Measurements from ENCODE around the gene COL7A1.

COL7A1 gene

DNA sequence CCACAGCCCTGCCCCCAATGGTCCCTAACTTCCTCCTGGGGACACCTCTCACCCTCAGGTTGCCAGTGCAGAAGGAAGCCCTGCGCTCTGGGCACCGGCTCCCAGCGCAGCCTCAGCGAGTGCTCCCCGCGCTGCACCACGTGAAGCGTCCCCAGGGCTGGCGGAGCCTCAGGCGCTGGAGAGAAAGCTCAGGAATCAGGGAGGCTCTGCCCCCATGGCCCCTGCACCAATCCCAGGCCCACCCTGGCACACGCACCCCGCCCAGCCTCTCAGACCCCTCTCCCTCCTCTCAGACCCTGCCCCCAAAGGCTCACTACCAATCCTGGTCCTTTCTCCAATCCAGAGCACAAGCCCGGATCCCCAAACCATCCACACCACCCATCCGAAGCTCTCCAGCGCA lies 6.9 kb downstream of the COL7A1 start:
- TF ChIP-seq CREB1 (IDR thresholded peaks at IDR 0.05; ENCODE audit: low read depth) (no peak), USF1 (IDR thresholded peaks at IDR 0.05) (no peak), EP300 (IDR thresholded peaks at IDR 0.05; ENCODE audit: borderline replicate concordance) (no peak), TAF1 (IDR thresholded peaks at IDR 0.05; ENCODE audit: low read depth) (no peak), MAX (IDR thresholded peaks at IDR 0.05) (no peak), FOXM1 (IDR thresholded peaks at IDR 0.05; ENCODE audit: borderline replicate concordance, low read depth) (no peak), TCF12 (IDR thresholded peaks at IDR 0.05; ENCODE audit: low read depth) (no peak), TEAD4 (IDR thresholded peaks at IDR 0.05) (no peak), NFIC (IDR thresholded peaks at IDR 0.05) (no peak), RAD21 (IDR thresholded peaks at IDR 0.05; ENCODE audit: low read depth) (no peak), EGR1 (IDR thresholded peaks at IDR 0.05) (no peak), ZBTB7A (IDR thresholded peaks at IDR 0.05; ENCODE audit: low read depth) (no peak), YY1 (IDR thresholded peaks at IDR 0.05; ENCODE audit: low read depth) (no peak), CEBPB (IDR thresholded peaks at IDR 0.05) (no peak)
- TF ChIP-seq, protein P1, sequence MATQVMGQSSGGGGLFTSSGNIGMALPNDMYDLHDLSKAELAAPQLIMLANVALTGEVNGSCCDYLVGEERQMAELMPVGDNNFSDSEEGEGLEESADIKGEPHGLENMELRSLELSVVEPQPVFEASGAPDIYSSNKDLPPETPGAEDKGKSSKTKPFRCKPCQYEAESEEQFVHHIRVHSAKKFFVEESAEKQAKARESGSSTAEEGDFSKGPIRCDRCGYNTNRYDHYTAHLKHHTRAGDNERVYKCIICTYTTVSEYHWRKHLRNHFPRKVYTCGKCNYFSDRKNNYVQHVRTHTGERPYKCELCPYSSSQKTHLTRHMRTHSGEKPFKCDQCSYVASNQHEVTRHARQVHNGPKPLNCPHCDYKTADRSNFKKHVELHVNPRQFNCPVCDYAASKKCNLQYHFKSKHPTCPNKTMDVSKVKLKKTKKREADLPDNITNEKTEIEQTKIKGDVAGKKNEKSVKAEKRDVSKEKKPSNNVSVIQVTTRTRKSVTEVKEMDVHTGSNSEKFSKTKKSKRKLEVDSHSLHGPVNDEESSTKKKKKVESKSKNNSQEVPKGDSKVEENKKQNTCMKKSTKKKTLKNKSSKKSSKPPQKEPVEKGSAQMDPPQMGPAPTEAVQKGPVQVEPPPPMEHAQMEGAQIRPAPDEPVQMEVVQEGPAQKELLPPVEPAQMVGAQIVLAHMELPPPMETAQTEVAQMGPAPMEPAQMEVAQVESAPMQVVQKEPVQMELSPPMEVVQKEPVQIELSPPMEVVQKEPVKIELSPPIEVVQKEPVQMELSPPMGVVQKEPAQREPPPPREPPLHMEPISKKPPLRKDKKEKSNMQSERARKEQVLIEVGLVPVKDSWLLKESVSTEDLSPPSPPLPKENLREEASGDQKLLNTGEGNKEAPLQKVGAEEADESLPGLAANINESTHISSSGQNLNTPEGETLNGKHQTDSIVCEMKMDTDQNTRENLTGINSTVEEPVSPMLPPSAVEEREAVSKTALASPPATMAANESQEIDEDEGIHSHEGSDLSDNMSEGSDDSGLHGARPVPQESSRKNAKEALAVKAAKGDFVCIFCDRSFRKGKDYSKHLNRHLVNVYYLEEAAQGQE (IDR thresholded peaks at IDR 0.05; ENCODE audit: low read depth): no peak

DNA sequence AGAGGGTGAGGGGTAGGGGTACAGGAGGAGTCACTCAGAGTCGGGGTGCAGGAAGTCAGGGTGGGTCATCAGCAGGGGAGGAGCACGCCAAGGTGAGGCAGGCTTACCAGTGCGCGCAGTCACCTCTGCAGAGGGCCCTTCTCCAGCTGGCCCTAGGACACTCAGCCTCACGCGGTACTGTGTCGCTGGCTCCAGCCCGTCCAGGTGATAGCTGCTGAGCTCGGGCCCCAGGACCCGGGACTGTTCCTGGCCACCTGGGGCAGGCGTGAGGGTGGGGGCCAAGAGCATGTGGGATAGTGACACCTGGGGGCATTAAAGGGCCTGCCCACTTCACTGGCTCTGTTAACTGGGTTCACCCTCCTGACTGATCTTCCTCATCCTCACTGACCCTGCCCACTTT lies 7.4 kb downstream of the COL7A1 start:
- TF ChIP-seq CREB1 (IDR thresholded peaks at IDR 0.05; ENCODE audit: low read depth) (no peak), USF1 (IDR thresholded peaks at IDR 0.05) (no peak), ZBTB7A (IDR thresholded peaks at IDR 0.05; ENCODE audit: low read depth) (no peak), EP300 (IDR thresholded peaks at IDR 0.05; ENCODE audit: borderline replicate concordance) (no peak), EGR1 (IDR thresholded peaks at IDR 0.05) (no peak), TAF1 (IDR thresholded peaks at IDR 0.05; ENCODE audit: low read depth) (no peak), RAD21 (IDR thresholded peaks at IDR 0.05; ENCODE audit: low read depth) (no peak), CEBPB (IDR thresholded peaks at IDR 0.05) (no peak), TCF12 (IDR thresholded peaks at IDR 0.05; ENCODE audit: low read depth) (no peak), TEAD4 (IDR thresholded peaks at IDR 0.05) (no peak), NFIC (IDR thresholded peaks at IDR 0.05) (no peak), YY1 (IDR thresholded peaks at IDR 0.05; ENCODE audit: low read depth) (no peak), FOXM1 (IDR thresholded peaks at IDR 0.05; ENCODE audit: borderline replicate concordance, low read depth) (no peak), MAX (IDR thresholded peaks at IDR 0.05) (no peak)
- TF ChIP-seq, protein P1 (IDR thresholded peaks at IDR 0.05; ENCODE audit: low read depth): no peak

DNA sequence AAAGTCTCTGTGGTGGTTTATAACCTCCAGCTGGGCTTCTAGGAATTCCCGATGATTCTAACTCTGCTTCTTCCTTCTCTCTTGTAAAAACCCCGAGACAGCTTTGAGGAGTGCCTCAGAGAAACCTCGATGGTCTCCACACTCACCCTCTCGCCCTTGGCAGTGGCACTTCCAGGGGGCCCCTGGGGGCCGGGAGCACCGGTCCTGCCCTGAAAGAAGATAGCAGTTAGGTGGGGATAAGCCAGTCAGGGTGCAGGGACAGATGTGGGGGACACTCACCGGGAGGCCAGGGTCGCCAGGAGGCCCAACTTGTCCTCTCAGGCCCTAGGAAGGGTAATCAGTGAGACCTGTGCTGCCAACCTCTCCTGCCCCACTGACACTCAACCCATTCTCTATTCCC lies 9.7 kb downstream of the COL7A1 start:
- TF ChIP-seq MAX (IDR thresholded peaks at IDR 0.05) (no peak), EP300 (IDR thresholded peaks at IDR 0.05; ENCODE audit: borderline replicate concordance) (no peak), TEAD4 (IDR thresholded peaks at IDR 0.05) (no peak), NFIC (IDR thresholded peaks at IDR 0.05) (no peak), FOXM1 (IDR thresholded peaks at IDR 0.05; ENCODE audit: borderline replicate concordance, low read depth) (no peak), CREB1 (IDR thresholded peaks at IDR 0.05; ENCODE audit: low read depth) (no peak), CEBPB (IDR thresholded peaks at IDR 0.05) (no peak), USF1 (IDR thresholded peaks at IDR 0.05) (no peak), YY1 (IDR thresholded peaks at IDR 0.05; ENCODE audit: low read depth) (no peak), EGR1 (IDR thresholded peaks at IDR 0.05) (no peak), RAD21 (IDR thresholded peaks at IDR 0.05; ENCODE audit: low read depth) (no peak), ZBTB7A (IDR thresholded peaks at IDR 0.05; ENCODE audit: low read depth) (no peak), TAF1 (IDR thresholded peaks at IDR 0.05; ENCODE audit: low read depth) (no peak)
- TF ChIP-seq, protein P1 (IDR thresholded peaks at IDR 0.05; ENCODE audit: low read depth): no peak
